Smooth muscle cell (in vitro differentiated cells): ENCODE data around the gene SLC29A2. TPM values are rescaled to one million over a fixed set of nuclear protein-coding genes. Genes with fewer than 3 reads are reported as not detected.
A peak's percentile ranks its signal among the peaks of the same experiment; 100 is the strongest.

ENCODE experiments used
- DNase-seq: peaks from one replicate; lab custom pipeline; 2025; ENCODE audit not compliant: unreplicated experiment; lab: John Stamatoyannopoulos, UW
- H2AFZ ChIP-seq: fragments of 200-600 bp; sonication (generic); 2 replicates; pipeline ENCODE4 v1.6.0; 2016; ENCODE audit warnings: antibody characterized with exemption, low read depth, mild to moderate bottlenecking
- H3F3A ChIP-seq: fragments of 200-600 bp; sonication (generic); 2 replicates; pipeline ENCODE4 v1.6.0; 2017; ENCODE audit warnings: antibody characterized with exemption, low read depth
- H3K27ac ChIP-seq: fragments of 200-600 bp; sonication (generic); 2 replicates; pipeline ENCODE4 v1.5.1; 2016; ENCODE audit warnings: low read depth, mild to moderate bottlenecking
- H3K27me3 ChIP-seq: fragments of 200-600 bp; sonication (generic); 2 replicates; pipeline ENCODE4 v1.6.1; 2016; ENCODE audit warnings: low read depth, mild to moderate bottlenecking
- H3K36me3 ChIP-seq: fragments of 200-600 bp; sonication (generic); 2 replicates; pipeline ENCODE4 v1.5.1; 2016; ENCODE audit warnings: low read depth
- H3K4me1 ChIP-seq: fragments of 200-600 bp; sonication (generic); 2 replicates; pipeline ENCODE4 v1.5.1; 2016; ENCODE audit warnings: low read depth
- H3K4me2 ChIP-seq: fragments of 200-600 bp; sonication (generic); 2 replicates; pipeline ENCODE4 v1.6.0; 2016; ENCODE audit warnings: mild to moderate bottlenecking
- H3K4me3 ChIP-seq: fragments of 200-600 bp; sonication (generic); 2 replicates; pipeline ENCODE4 v1.5.1; 2016; ENCODE audit warnings: mild to moderate bottlenecking
- H3K79me2 ChIP-seq: fragments of 200-600 bp; sonication (generic); 2 replicates; pipeline ENCODE4 v1.6.0; 2016; ENCODE audit warnings: low read depth, mild to moderate bottlenecking
- H3K9ac ChIP-seq: fragments of 200-600 bp; sonication (generic); 2 replicates; pipeline ENCODE4 v1.6.0; 2016; ENCODE audit warnings: low read depth
- H3K9me3 ChIP-seq: fragments of 200-600 bp; sonication (generic); replicated peaks from 2 replicates; pipeline ENCODE4 v1.5.1; 2016; ENCODE audit warnings: low read depth
- H4K20me1 ChIP-seq: fragments of 200-600 bp; sonication (generic); 2 replicates; pipeline ENCODE4 v1.6.0; 2016; ENCODE audit warnings: low read depth
- whole genome bisulfite sequencing: methylation state at CpG from one replicate; pipeline ENCODE4 v1.1.7; 2016; ENCODE audit warnings: low lambda C conversion rate; 5-methylcytosine and 5-hydroxymethylcytosine counted together
- polyA plus RNA-seq: library from polyadenylated mRNA; unstranded; fragments of >200 nt; fragmentation: Nextera tagmentation; extraction: Ambion mirVana; gene quantifications from 2 replicates; pipeline ENCODE4 v1.2.1, GENCODE V29; 2016
- total RNA-seq: library from RNA; depleted of rRNA; stranded (reverse); fragments of >200 nt; gene quantifications from 2 replicates; pipeline ENCODE4 v1.2.3, GENCODE V29; 2014
- TF ChIP-seq, protein P1 (sequence below): fragments of 200-600 bp; sonication (generic); IDR thresholded peaks from 2 replicates; pipeline ENCODE4 v1.5.1; 2017; ENCODE audit warnings: borderline replicate concordance, mild to moderate bottlenecking, antibody characterized with exemption; ENCODE audit not compliant: insufficient read depth, poor library complexity, severe bottlenecking

Gene SLC29A2
- total and polyA plus RNA-seq, 2 experiments from 2014 or later: 3.5 to 8.8 TPM

DNA sequence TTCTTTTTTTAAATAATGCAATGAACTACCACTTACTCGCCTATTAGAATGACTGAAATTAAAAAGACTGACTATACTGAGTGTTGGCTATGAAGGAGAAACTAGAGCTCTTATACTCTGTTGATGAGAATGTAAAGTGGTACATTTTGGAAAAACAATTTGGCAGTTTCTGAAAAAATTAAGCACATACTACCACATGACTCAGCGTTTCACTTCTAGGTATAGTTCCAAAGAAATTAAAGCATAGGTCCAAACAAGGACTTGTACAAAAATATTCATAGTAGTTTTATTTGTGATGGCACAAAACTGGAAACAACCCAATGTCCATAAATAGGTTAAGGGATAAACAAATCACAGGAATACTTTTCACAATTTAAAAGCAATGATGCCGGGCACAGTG lies 22.4 kb upstream of the SLC29A2 start:
- H3K36me3 ChIP-seq: no peaks in the 10 kb centered on the region
- H3K79me2 ChIP-seq: no peaks in the 10 kb centered on the region
- no peak overlapping the region for H2AFZ ChIP-seq
- no peaks in the 10 kb centered on the region for H3F3A ChIP-seq
- H4K20me1 ChIP-seq: no peaks in the 10 kb centered on the region
- no peaks in the 10 kb centered on the region for H3K27me3 ChIP-seq
- no peak for DNase-seq
- H3K9me3 ChIP-seq: no peaks in the 10 kb centered on the region
- H3K4me2 ChIP-seq: no peak overlapping the region
- WGBS: 76% methylated on average over 3 of the region's 3 CpGs
- H3K9ac ChIP-seq: no peak overlapping the region
- TF ChIP-seq, protein P1, sequence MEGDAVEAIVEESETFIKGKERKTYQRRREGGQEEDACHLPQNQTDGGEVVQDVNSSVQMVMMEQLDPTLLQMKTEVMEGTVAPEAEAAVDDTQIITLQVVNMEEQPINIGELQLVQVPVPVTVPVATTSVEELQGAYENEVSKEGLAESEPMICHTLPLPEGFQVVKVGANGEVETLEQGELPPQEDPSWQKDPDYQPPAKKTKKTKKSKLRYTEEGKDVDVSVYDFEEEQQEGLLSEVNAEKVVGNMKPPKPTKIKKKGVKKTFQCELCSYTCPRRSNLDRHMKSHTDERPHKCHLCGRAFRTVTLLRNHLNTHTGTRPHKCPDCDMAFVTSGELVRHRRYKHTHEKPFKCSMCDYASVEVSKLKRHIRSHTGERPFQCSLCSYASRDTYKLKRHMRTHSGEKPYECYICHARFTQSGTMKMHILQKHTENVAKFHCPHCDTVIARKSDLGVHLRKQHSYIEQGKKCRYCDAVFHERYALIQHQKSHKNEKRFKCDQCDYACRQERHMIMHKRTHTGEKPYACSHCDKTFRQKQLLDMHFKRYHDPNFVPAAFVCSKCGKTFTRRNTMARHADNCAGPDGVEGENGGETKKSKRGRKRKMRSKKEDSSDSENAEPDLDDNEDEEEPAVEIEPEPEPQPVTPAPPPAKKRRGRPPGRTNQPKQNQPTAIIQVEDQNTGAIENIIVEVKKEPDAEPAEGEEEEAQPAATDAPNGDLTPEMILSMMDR: no peak
- H3K4me3 ChIP-seq: no peak overlapping the region
- H3K27ac ChIP-seq: no peak overlapping the region
- H3K4me1 ChIP-seq: no peaks in the 10 kb centered on the region

DNA sequence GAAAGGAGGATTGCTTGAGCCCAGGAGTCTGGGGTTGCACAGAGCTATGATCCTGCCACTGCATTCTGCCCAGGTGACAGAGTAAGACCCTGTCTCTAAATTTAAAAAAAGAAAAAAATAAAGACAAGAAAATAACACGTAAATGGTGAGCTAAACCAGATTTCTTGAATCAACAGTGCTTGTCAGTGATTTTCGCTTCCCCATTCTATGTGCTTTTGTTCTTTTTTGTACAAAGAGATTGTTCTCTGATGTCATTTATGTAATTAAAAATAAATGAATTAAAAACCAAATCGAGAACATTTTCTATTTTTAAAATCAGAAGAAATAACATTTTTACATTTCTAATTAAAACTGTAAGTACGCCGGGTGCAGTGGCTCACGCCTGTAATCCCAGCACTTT lies 19.8 kb upstream of the SLC29A2 start:
- no peaks in the 10 kb centered on the region for H3K27me3 ChIP-seq
- no peaks in the 10 kb centered on the region for H3K9me3 ChIP-seq
- no peaks in the 10 kb centered on the region for H3K79me2 ChIP-seq
- H2AFZ ChIP-seq: no peak overlapping the region
- H3K9ac ChIP-seq: no peak overlapping the region
- no peak overlapping the region for H3K27ac ChIP-seq
- no peak overlapping the region for H3K4me3 ChIP-seq
- DNase-seq: no peak
- no peak overlapping the region for H3K4me2 ChIP-seq
- TF ChIP-seq, protein P1: no peak
- WGBS: 92% methylated on average over 6 of the region's 6 CpGs
- no peaks in the 10 kb centered on the region for H3F3A ChIP-seq
- no peaks in the 10 kb centered on the region for H3K36me3 ChIP-seq
- H4K20me1 ChIP-seq: no peaks in the 10 kb centered on the region
- no peaks in the 10 kb centered on the region for H3K4me1 ChIP-seq

DNA sequence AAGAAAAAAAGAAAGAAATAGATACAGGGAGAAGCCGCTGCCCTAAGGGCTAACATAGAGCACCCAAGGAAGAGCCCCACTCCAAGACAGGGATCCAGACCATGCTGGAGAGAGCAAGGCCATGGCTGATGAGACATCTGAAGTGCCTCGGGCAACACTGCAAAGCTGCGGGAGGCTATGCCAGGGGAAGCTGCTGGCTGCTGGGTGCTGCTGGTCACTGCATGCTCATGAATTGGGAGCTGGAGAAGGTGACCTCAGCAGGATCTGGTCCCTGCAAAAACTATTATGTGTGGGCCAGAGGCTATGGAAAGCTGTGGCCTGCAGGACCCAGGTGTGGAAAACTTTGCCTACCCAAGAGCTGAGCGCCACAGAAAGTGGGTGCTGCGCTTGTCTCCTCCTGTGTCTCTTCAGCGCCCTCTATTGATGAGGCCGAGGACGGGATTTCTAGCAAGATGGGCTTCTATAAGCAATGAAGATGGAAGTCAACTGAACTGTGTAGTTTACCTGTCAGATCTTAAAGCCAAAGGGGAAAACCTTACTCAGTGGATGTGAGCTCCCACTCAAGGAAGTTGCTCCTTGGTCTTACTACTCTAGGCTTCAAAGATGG lies 17.3 kb upstream of the SLC29A2 start:
- WGBS: 37% methylated on average over 8 of the region's 8 CpGs
- Histone ChIP-seq H3K4me1 (no peaks in the 10 kb centered on the region), H3K9me3 (no peaks in the 10 kb centered on the region), H4K20me1 (no peaks in the 10 kb centered on the region), H3K27ac (no peak overlapping the region), H3K36me3 (no peaks in the 10 kb centered on the region), H2AFZ (no peak overlapping the region), H3K9ac (no peak overlapping the region), H3K79me2 (no peaks in the 10 kb centered on the region), H3K27me3 (no peaks in the 10 kb centered on the region), H3K4me3 (no peak overlapping the region), H3K4me2 (no peak overlapping the region), H3F3A (no peaks in the 10 kb centered on the region)
- TF ChIP-seq, protein P1: peak; percentile 75
- DNase-seq: no peak
